Neural cell (in vitro differentiated cells): ENCODE results near the gene MACROD1.

Source experiments
- CTCF ChIP-seq: fragments of 450-650 bp; IDR thresholded peaks from 2 replicates; pipeline ENCODE4 v1.5.1; 2014; ENCODE audit warnings: antibody characterized with exemption, mild to moderate bottlenecking, moderate library complexity; ENCODE audit not compliant: poor library complexity, severe bottlenecking
- EZH2 ChIP-seq: fragments of 200-600, 300-800 bp; shearing (Covaris generic), sonication (generic); IDR thresholded peaks from 2 replicates; pipeline ENCODE4 v1.6.1; 2014; ENCODE audit warnings: antibody characterized with exemption, low read length, borderline replicate concordance, mild to moderate bottlenecking; ENCODE audit not compliant: insufficient read depth, poor library complexity, severe bottlenecking

- TF ChIP-seq EZH2 (no peak), CTCF (no peak)
These were observed 131.5 kb downstream of the MACROD1 start for GRCh38 chr11:64034411-64034811.
